Fibroblast of the aortic adventitia (primary cell): ENCODE results near the gene CAST. TPM values are rescaled to one million over a fixed set of nuclear protein-coding genes. Genes with fewer than 3 reads are reported as not detected.

Experiments
- DNase-seq: peaks from one replicate; pipeline ENCODE4 v3.0.0-alpha.2; 2010; ENCODE audit warnings: low read depth
- H3K4me3 ChIP-seq: 2 replicates; pipeline ENCODE4 v1.5.1; 2011; ENCODE audit warnings: low read depth, mild to moderate bottlenecking, control low read depth, low read length, moderate library complexity
- total RNA-seq: library from RNA; depleted of rRNA; stranded (reverse); fragments of >200 nt; gene quantifications from 2 replicates; pipeline ENCODE4 v1.2.3, GENCODE V29; 2012; ENCODE audit warnings: low replicate concordance
- TF ChIP-seq, protein P1 (sequence below): IDR thresholded peaks from 2 replicates; pipeline ENCODE4 v1.5.1; 2011; ENCODE audit warnings: mild to moderate bottlenecking, low read length, control low read depth, inconsistent platforms; ENCODE audit not compliant: insufficient read depth

Gene CAST
- total RNA-seq, 1 donor = 398 TPM

DNA sequence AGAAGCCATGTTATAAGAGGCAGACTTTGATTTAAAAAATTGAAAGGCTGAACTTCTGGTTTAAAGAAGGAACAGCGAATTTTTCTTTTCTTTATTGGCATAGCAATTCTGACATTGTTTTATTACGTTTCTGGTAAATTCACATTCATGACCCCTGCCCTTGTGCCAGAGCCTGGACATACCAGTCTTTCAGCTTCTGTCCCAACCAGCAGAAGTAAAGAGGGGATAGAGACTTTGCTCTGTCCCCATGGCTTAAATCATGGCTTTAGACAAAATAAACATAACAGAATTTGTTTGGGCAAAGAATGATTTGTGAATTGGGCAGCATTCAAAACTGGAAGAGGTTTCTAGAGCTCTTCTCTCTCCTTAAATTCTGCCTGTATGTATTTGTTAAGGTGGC, 15.3 kb downstream of the CAST start:
- no peak overlapping the region for H3K4me3 ChIP-seq
- no peak for DNase-seq
- TF ChIP-seq, protein P1, sequence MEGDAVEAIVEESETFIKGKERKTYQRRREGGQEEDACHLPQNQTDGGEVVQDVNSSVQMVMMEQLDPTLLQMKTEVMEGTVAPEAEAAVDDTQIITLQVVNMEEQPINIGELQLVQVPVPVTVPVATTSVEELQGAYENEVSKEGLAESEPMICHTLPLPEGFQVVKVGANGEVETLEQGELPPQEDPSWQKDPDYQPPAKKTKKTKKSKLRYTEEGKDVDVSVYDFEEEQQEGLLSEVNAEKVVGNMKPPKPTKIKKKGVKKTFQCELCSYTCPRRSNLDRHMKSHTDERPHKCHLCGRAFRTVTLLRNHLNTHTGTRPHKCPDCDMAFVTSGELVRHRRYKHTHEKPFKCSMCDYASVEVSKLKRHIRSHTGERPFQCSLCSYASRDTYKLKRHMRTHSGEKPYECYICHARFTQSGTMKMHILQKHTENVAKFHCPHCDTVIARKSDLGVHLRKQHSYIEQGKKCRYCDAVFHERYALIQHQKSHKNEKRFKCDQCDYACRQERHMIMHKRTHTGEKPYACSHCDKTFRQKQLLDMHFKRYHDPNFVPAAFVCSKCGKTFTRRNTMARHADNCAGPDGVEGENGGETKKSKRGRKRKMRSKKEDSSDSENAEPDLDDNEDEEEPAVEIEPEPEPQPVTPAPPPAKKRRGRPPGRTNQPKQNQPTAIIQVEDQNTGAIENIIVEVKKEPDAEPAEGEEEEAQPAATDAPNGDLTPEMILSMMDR = no peak

DNA sequence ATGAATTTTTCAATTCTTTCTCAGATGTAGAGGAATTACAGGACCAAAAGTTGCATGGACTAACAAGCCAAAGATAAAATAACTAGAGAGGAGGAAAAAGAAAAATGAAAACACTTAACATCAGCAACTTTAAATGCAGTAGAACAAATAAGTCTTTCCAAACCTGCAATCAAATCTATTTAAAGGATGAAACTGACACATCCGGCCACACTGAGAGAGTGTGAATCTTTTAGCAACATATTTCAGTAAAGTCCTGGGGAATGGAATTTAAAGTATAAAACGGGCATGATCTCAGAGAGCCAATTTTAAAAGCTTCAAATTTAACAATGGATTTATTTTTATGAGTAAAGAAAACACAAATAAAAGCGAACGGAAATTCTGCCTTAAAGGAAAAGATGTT, 17.1 kb downstream of the CAST start:
- TF ChIP-seq, protein P1 = no peak
- no peak overlapping the region for H3K4me3 ChIP-seq
- no peak for DNase-seq

DNA sequence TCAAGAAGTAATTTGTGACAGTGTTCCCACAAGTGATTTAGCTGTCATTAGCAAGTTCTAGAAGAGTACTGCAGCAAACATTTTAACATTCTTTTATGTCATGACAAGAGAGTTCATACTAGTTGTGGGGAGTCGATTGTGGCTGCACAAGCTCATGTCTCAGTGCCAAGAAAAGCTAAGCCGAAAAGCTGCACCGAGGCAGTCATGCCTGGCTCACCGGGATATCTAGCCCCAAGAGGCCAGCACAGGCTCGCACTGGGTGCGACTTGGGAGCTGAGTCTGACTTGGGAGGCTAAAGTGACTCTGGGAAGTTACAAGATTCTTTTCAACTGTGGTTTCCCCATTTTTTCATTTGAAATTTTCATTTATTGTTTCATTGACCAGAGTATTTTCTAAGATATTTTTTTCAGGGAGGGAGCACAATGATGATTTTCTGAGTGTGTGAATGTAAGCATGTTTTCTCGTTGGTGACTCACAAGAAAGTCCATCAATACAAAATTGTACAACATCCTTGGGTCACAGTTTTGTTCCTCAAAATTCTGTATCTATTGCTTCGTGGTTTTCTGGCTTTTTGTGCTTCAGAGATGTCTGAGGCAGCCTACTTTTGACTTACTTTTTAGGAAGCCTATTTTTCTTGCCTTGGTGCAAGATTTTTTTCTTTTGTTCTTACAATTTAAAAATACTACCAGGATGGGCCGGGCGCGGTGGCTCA, 18.7 kb downstream of the CAST start:
- TF ChIP-seq, protein P1 = peak; percentile 8
- H3K4me3 ChIP-seq = no peak overlapping the region
- DNase-seq = peak; percentile 62

DNA sequence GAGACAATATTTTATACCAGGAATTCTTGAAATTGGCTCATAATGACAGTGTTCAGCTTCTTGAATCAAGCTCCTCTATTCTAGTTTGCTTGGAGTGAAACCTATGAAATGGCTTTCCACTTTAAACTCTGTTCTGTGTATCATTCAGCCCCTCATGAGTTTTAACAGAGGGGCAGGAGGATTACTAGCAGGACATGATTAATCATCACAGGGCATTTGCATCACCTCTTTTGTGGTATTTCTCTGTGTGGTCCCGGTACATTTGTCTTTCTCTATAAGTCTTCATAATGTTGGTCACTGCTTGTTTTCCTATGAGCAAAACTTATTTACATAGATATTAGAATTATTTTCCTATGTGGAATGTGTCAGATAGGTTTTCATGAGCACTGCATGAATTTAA, 21.2 kb downstream of the CAST start:
- TF ChIP-seq, protein P1 = no peak
- DNase-seq = no peak
- H3K4me3 ChIP-seq = no peak overlapping the region

GRCh38 chr5:96683810-96684209, 21.6 kb downstream of the CAST start:
- TF ChIP-seq, protein P1 = no peak
- DNase-seq = no peak
- no peak overlapping the region for H3K4me3 ChIP-seq

DNA sequence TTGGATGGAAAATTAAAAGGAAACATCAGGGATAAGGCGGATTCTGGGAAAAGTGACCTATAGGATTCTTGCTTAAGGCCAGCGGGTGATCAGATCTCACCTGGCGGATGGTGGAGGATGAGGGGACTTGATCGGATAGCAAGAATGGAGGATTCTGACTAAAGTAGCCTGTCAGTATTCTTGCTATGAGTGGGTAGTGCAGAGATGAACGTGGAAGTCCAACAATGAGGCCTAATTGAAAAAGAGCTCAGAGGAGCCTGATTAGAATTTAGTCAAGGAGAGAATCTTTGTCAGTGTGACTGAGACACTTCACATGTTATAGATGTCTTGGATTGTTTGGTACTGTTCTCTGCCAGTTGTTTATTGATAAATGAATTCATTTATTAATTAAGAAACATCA, 24.9 kb downstream of the CAST start:
- DNase-seq = no peak
- TF ChIP-seq, protein P1 = no peak

More for the DNA sequence above, 24.9 kb downstream of the CAST start:
- no peak overlapping the region for H3K4me3 ChIP-seq
